Astrocyte (in vitro differentiated cells and primary cell): ENCODE results near the gene TMX2. TPM values are rescaled to one million over a fixed set of nuclear protein-coding genes. Genes with fewer than 3 reads are reported as not detected.

Source experiments
- DNase-seq: peaks from one replicate; pipeline ENCODE4 v3.0.0-alpha.2; 2010; ENCODE audit warnings: low read depth
- FAIRE-seq: peaks from 2 replicates; lab custom pipeline; 2011; peaks lifted over from hg19 to GRCh38; lab: Jason Lieb, UNC
- H2AFZ ChIP-seq: 2 replicates; pipeline ENCODE4 v1.6.0; 2012; ENCODE audit warnings: low read depth, low read length, inconsistent platforms
- H3K27ac ChIP-seq: 2 replicates; pipeline ENCODE4 v1.5.1; 2011; ENCODE audit warnings: low read depth, low read length, inconsistent platforms
- H3K27me3 ChIP-seq: 2 replicates; pipeline ENCODE4 v1.6.0; 2011; ENCODE audit warnings: low read length, inconsistent platforms; ENCODE audit not compliant: insufficient read depth
- H3K36me3 ChIP-seq: 2 replicates; pipeline ENCODE4 v1.5.1; 2011; ENCODE audit warnings: low read length, inconsistent platforms; ENCODE audit not compliant: insufficient read depth
- H3K4me1 ChIP-seq: 2 replicates; pipeline ENCODE4 v1.5.1; 2011; ENCODE audit warnings: low read length, inconsistent platforms; ENCODE audit not compliant: insufficient read depth
- H3K4me2 ChIP-seq: 2 replicates; pipeline ENCODE4 v1.6.0; 2012; ENCODE audit warnings: low read length, inconsistent platforms
- H3K4me3 ChIP-seq: 2 replicates; pipeline ENCODE4 v1.5.1; 2011; ENCODE audit warnings: low read depth, mild to moderate bottlenecking, low read length, inconsistent platforms; ENCODE audit not compliant: insufficient read depth
- H3K79me2 ChIP-seq: 2 replicates; pipeline ENCODE4 v1.6.0; 2012; ENCODE audit warnings: mild to moderate bottlenecking, low read length, inconsistent platforms; ENCODE audit not compliant: insufficient read depth
- H3K9ac ChIP-seq: 2 replicates; pipeline ENCODE4 v1.6.0; 2012; ENCODE audit warnings: mild to moderate bottlenecking, low read length, inconsistent platforms
- H3K9me3 ChIP-seq: 2 replicates; pipeline ENCODE4 v1.5.1; 2012; ENCODE audit warnings: low read depth, mild to moderate bottlenecking, low read length, inconsistent platforms; ENCODE audit not compliant: insufficient read depth
- H4K20me1 ChIP-seq: 2 replicates; pipeline ENCODE4 v1.6.0; 2012; ENCODE audit warnings: low read length, inconsistent platforms; ENCODE audit not compliant: insufficient read depth
- H3K27ac Mint-ChIP-seq: one replicate; pipeline ENCODE4 v1.8.0; 2021; ENCODE audit warnings: mild to moderate bottlenecking, mixed read lengths; ENCODE audit not compliant: unreplicated experiment
- H3K27me3 Mint-ChIP-seq: one replicate; pipeline ENCODE4 v1.8.0; 2021; ENCODE audit warnings: low read depth, mixed read lengths; ENCODE audit not compliant: unreplicated experiment
- H3K36me3 Mint-ChIP-seq: one replicate; pipeline ENCODE4 v1.8.0; 2021; ENCODE audit warnings: low read depth, mixed read lengths; ENCODE audit not compliant: unreplicated experiment
- H3K4me1 Mint-ChIP-seq: one replicate; pipeline ENCODE4 v1.8.0; 2021; ENCODE audit warnings: low read depth, mixed read lengths; ENCODE audit not compliant: unreplicated experiment
- H3K4me3 Mint-ChIP-seq: one replicate; pipeline ENCODE4 v1.8.0; 2021; ENCODE audit warnings: mild to moderate bottlenecking, moderate library complexity, mixed read lengths; ENCODE audit not compliant: unreplicated experiment
- H3K9me3 Mint-ChIP-seq: one replicate; pipeline ENCODE4 v1.8.0; 2021; ENCODE audit warnings: mild to moderate bottlenecking, mixed read lengths; ENCODE audit not compliant: unreplicated experiment
- CTCF ChIP-seq: IDR thresholded peaks from 2 replicates; pipeline ENCODE4 v1.5.1; 2011; ENCODE audit warnings: low read depth, mild to moderate bottlenecking, inconsistent platforms, low read length, moderate library complexity; ENCODE audit not compliant: insufficient read depth
- EZH2 ChIP-seq: IDR thresholded peaks from 2 replicates; pipeline ENCODE4 v1.6.1; 2012; ENCODE audit warnings: mild to moderate bottlenecking, low read length, inconsistent platforms; ENCODE audit not compliant: insufficient read depth
- total RNA-seq: library from RNA; stranded (reverse); gene quantifications from 2 replicates; pipeline ENCODE4 v1.2.1, GENCODE V29; 2021

The TMX2 gene
- total RNA-seq, 1 donor from 2014 or later: 88.0 TPM

- no peak overlapping the region for H3K9ac ChIP-seq
Measured at GRCh38 chr11:57758174-57758573, 45.8 kb downstream of the TMX2 start.

DNA sequence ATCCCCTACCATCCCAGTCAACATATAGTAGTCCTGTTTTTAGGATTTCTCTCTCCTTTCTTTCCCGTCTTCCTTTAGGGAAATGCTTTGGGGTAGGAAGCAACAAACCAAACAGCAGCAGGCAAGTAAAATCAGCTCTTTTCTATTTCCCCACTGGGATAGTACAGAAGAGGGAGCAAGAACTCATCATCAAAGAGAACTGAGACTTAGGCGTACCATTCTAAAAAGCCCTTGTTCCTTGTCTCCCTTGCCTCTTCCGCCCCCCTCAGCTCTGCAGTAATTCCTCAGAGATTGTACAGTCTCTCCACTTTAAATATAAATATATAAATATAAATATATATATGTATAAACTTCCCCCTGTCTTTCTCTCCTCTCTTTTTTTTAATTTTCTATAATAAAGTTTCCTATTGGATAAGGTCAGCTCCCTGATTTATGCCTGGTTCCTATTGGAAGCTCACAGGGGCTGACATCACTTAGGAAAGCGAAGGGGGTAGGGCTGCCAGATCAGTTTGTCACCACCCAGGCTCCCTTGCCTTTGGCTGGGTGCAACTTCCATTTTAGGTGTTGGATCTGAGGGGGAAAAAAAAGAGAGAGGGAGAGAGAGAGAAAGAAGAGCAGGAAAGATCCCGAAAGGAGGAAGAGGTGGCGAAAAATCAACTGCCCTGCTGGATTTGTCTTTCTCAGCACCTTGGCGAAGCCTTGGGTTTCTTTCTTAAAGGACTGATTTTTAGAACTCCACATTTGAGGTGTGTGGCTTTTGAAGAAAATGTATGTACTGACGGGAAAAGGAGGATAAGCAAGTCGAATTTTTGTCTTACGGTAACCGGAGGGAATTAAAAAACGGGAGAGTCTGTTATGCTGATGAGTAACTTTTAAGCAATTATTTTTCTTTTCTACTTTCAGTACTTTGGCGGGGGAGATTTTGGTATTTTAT is 49.2 kb downstream of the TMX2 start, which contains the start of gene CTNND1:
Gene CTNND1 (plus strand): TSS at position 502 of the 934 bp plus-strand sequence. CDS start 29,677 bp downstream, outside the sequence.
- Histone ChIP-seq H3K9me3 (no peaks in the 10 kb centered on the region), H4K20me1 (peaks cover 43% of the 10 kb centered on the region), H3K4me1 (peaks cover 13% of the 10 kb centered on the region), H3K4me3 (peak within 1 kb of the TSS; percentile 95), H2AFZ (peak within 1 kb of the TSS; percentile 79), H3K4me2 (peak within 1 kb of the TSS; percentile 86), H3K36me3 (no peaks in the 10 kb centered on the region), H3K79me2 (peaks cover 50% of the 10 kb centered on the region), H3K27me3 (no peaks in the 10 kb centered on the region), H3K27ac (peak within 1 kb of the TSS; percentile 94), H3K9ac (peak within 1 kb of the TSS; percentile 97)
- TF ChIP-seq CTCF (no peak), EZH2 (no peak)
- H3K9me3 Mint-ChIP-seq: no peaks in the 10 kb centered on the region
- DNase-seq: peak; percentile 96
- H3K4me1 Mint-ChIP-seq: peaks cover 11% of the 10 kb centered on the region
- H3K27me3 Mint-ChIP-seq: no peaks in the 10 kb centered on the region
- peak within 1 kb of the TSS; percentile 86 for H3K27ac Mint-ChIP-seq
- H3K4me3 Mint-ChIP-seq: peak within 1 kb of the TSS; percentile 91
- no peak for FAIRE-seq
- peaks cover 2% of the 10 kb centered on the region for H3K36me3 Mint-ChIP-seq

More at GRCh38 chr11:57758174-57758573, 45.8 kb downstream of the TMX2 start:
- Histone ChIP-seq H3K79me2 (peaks cover 16% of the 10 kb centered on the region), H4K20me1 (peaks cover 9% of the 10 kb centered on the region), H3K4me1 (no peaks in the 10 kb centered on the region), H2AFZ (no peak overlapping the region), H3K36me3 (no peaks in the 10 kb centered on the region), H3K9me3 (no peaks in the 10 kb centered on the region), H3K27ac (no peak overlapping the region), H3K27me3 (no peaks in the 10 kb centered on the region), H3K4me2 (no peak overlapping the region), H3K4me3 (no peak overlapping the region)
- DNase-seq: no peak
- Mint-ChIP-seq H3K4me1 (no peaks in the 10 kb centered on the region), H3K9me3 (no peaks in the 10 kb centered on the region), H3K27me3 (no peaks in the 10 kb centered on the region), H3K27ac (no peak overlapping the region), H3K4me3 (no peak overlapping the region), H3K36me3 (no peaks in the 10 kb centered on the region)
- no peak for TF ChIP-seq EZH2
- no peak for FAIRE-seq

DNA sequence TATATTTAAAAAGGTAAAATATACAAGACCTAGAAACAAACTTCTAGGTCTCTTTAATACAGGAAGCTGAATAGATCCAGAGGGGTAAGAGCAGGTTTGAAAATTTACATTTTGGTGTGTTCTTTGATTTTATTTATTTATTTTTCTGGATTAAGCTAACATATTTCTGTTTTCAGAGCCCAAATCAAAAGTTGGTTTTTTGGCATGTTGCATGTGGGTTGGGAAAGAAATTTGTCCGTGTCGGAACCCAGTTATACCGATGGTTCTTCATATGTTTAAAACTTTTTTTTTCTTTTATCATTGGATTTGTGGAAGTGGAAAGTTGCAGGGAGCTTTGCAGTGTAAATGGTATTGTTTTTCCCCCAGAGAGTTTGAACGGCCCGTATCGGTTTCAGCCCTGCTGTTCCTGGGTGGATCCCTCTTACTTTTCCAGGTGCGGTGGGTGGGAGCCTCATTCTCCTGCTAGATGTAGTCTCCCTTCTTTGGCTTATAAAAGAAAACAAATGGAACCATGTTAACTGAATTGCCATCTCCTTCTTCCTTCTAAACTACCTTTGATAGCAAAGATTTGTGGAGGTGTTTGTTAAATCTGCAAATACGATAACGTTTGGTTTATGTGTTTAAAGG is 50.0 kb downstream of the TMX2 start:
- Mint-ChIP-seq H3K9me3 (no peaks in the 10 kb centered on the region), H3K27ac (peak overlapping the region; percentile 86), H3K4me1 (peaks cover 12% of the 10 kb centered on the region), H3K27me3 (no peaks in the 10 kb centered on the region), H3K36me3 (peaks cover 5% of the 10 kb centered on the region), H3K4me3 (peak overlapping the region; percentile 91)
- Histone ChIP-seq H2AFZ (no peak overlapping the region), H4K20me1 (peaks cover 51% of the 10 kb centered on the region), H3K27me3 (no peaks in the 10 kb centered on the region), H3K9ac (peak overlapping the region; percentile 97), H3K4me1 (peaks cover 13% of the 10 kb centered on the region), H3K79me2 (peaks cover 57% of the 10 kb centered on the region), H3K4me2 (peak overlapping the region; percentile 86), H3K36me3 (no peaks in the 10 kb centered on the region), H3K27ac (peak overlapping the region; percentile 94), H3K9me3 (no peaks in the 10 kb centered on the region), H3K4me3 (peak overlapping the region; percentile 95)
- no peak for FAIRE-seq
- TF ChIP-seq EZH2: no peak
- TF ChIP-seq CTCF: no peak
- DNase-seq: no peak
